T-cell (primary cell): Measurements from ENCODE around the gene HES2. TPM values are rescaled to one million over a fixed set of nuclear protein-coding genes. Genes with fewer than 3 reads are reported as not detected.
A peak's percentile ranks its signal among the peaks of the same experiment; 100 is the strongest.

Experiments used
- ATAC-seq, 4 experiments: fragments of 200-7000 bp in 3 of 4; fragments of 150-1000 bp in 1 of 4; cut with Tn5 transposase; replicated peaks in 1 of 4; 1 replicate in 3 of 4; 2 replicates in 1 of 4; pipeline ENCODE4 v1.10.0; 2021; ENCODE audit warnings: moderate library complexity in 3 of 4, mild to moderate bottlenecking in 2 of 4, moderate number of reproducible peaks in 1 of 4
- CTCF ChIA-PET, 2 donors: fragments of 300-600 bp; sonication (Branson Sonifier 250); formaldehyde crosslinking; loops; one replicate each; lab custom pipeline; 2022; ENCODE audit warnings: antibody characterized with exemption in 2 of 2; lab: Charles Lee
- POLR2A ChIA-PET, 2 donors: fragments of 300-600 bp; sonication (Branson Sonifier 250); formaldehyde crosslinking; loops; one replicate each; lab custom pipeline; 2022; ENCODE audit warnings: antibody characterized with exemption in 2 of 2; lab: Charles Lee
- DNase-seq, 35 experiments: peaks; one replicate each; pipeline versions ENCODE4 v3.0.0 to v3.0.0-alpha.2; 2013 to 2023
- H3K27ac ChIP-seq: one replicate; pipeline ENCODE4 v1.5.1; 2013; ENCODE audit warnings: low read length
- H3K27me3 ChIP-seq, 2 experiments: replicated peaks in 1 of 2; 1 replicate in 1 of 2; 2 replicates in 1 of 2; pipeline versions ENCODE4 v1.6.1 to v1.7.0; 2013; ENCODE audit warnings: low read length in 1 of 2, mixed read lengths in 1 of 2; ENCODE audit not compliant: control insufficient read depth in 2 of 2, insufficient read depth in 2 of 2; ENCODE audit errors: extremely low read depth in 1 of 2
- H3K36me3 ChIP-seq, 2 donors: 1 replicate in 1 of 2; 2 replicates in 1 of 2; pipeline versions ENCODE4 v1.6.1 to v1.7.0; 2013; ENCODE audit warnings: low read length in 1 of 2; ENCODE audit not compliant: control insufficient read depth in 2 of 2, insufficient read depth in 1 of 2; ENCODE audit errors: extremely low read depth in 1 of 2
- H3K4me1 ChIP-seq, 2 experiments: 1 replicate in 1 of 2; 2 replicates in 1 of 2; pipeline versions ENCODE4 v1.6.1 to v1.7.0; 2013; ENCODE audit warnings: low read length in 2 of 2, mixed read lengths in 1 of 2; ENCODE audit not compliant: insufficient read depth in 2 of 2, control insufficient read depth in 1 of 2; ENCODE audit errors: extremely low read depth in 1 of 2
- H3K4me3 ChIP-seq, 2 donors: 1 replicate in 1 of 2; 2 replicates in 1 of 2; pipeline versions ENCODE4 v1.5.1 to v1.7.0; 2013; ENCODE audit warnings: mild to moderate bottlenecking in 2 of 2, low read length in 1 of 2, moderate library complexity in 1 of 2; ENCODE audit not compliant: control insufficient read depth in 1 of 2; ENCODE audit errors: extremely low read depth in 1 of 2
- H3K9me3 ChIP-seq: 2 replicates; pipeline ENCODE4 v1.7.0; 2013
- H3K27ac Mint-ChIP-seq, 2 donors: one replicate each; pipeline ENCODE4 v1.8.0; 2020 to 2021; ENCODE audit warnings: mild to moderate bottlenecking in 2 of 2, mixed read lengths in 2 of 2
- H3K27me3 Mint-ChIP-seq, 2 donors: one replicate each; pipeline ENCODE4 v1.8.0; 2021 to 2022; ENCODE audit warnings: mixed read lengths in 2 of 2
- H3K36me3 Mint-ChIP-seq: one replicate; pipeline ENCODE4 v1.8.0; 2021; ENCODE audit warnings: mixed read lengths
- H3K4me1 Mint-ChIP-seq, 3 donors: one replicate each; pipeline ENCODE4 v1.8.0; 2020 to 2022; ENCODE audit warnings: mixed read lengths in 3 of 3, mild to moderate bottlenecking in 1 of 3
- H3K4me3 Mint-ChIP-seq, 3 donors: one replicate each; pipeline ENCODE4 v1.8.0; 2020 to 2022; ENCODE audit warnings: mild to moderate bottlenecking in 3 of 3, mixed read lengths in 3 of 3, moderate library complexity in 3 of 3
- H3K9me3 Mint-ChIP-seq, 3 donors: one replicate each; pipeline ENCODE4 v1.8.0; 2020 to 2022; ENCODE audit warnings: mixed read lengths in 3 of 3
- WGBS: methylation state at CpG from one replicate; pipeline ENCODE4 v1.1.5; 2013; ENCODE audit warnings: missing lambda C conversion rate; ENCODE audit not compliant: insufficient coverage; 5-methylcytosine and 5-hydroxymethylcytosine counted together
- total RNA-seq, 35 experiments: library from RNA in 6 of 35; stranded (reverse) in 6 of 35; fragments of 120-200 nt in 1 of 35; gene quantifications; one replicate each; pipeline versions ENCODE4 v1.2.1 to v1.2.4 and lab custom pipeline; 2013 to 2026

Gene HES2
- total RNA-seq, 5 donors from 2014 or later (not counting 1 experiment from before 2014, with no cell fraction given): 0.16 TPM; not detected in 4

DNA sequence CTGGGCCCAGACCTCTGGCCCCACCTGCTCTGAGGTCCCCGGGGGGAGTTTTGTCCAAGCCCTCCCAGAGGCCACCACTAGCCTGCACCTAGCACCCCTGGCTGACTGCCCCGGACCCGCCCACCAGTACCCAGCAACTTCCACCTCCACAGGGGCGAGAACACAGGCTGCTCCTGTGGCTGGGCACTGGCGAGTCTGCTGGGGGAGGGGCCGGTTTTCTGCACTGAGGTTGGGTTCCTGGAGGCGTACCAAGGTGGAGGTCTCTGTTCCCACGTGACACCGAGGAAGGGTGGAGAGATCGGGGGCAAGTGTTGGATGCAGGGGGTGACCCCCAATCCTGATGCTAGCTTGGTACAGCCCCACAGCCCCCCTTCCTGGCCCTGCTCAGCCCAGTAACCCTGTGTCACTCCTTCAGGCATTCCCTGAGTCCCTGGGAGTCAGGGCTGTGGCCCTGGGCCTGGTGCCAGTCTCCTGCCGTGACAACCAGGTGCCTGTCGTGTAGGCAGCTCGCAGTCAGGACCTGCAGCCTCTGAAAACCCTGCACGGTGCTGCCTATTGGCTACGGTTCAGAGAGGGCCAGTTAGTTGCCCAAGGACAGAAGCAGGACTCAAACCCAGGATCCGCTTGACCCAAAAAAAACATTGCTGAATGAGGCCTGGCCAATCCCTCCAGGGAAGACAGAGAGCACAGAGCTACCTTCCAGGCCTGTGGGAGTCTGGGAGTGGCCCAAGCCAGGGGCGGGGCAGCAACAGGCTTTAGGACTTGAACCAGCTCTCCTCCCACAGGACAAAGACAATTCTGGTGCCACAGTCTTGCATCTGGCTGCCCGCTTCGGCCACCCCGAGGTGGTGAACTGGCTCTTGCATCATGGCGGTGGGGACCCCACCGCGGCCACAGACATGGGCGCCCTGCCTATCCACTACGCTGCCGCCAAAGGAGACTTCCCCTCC lies 8.0 kb upstream of the HES2 start:
- Mint-ChIP-seq H3K27ac (no peak overlapping the region), H3K36me3 (no peaks in the 10 kb centered on the region), H3K4me1 (peaks cover 6 to 12% (median 10%) of the 10 kb centered on the region in 3 donors), H3K27me3 (peaks cover 15 to 19% of the 10 kb centered on the region in 2 donors), H3K9me3 (no peaks in the 10 kb centered on the region), H3K4me3 (no peak overlapping the region)
- Histone ChIP-seq H3K36me3 (no peaks in the 10 kb centered on the region), H3K27ac (no peak overlapping the region), H3K4me1 (peaks cover 0 to 22% of the 10 kb centered on the region in 2 experiments), H3K27me3 (peaks cover 0 to 67% of the 10 kb centered on the region in 2 experiments), H3K9me3 (no peaks in the 10 kb centered on the region), H3K4me3 (no peak overlapping the region)
- no peak for DNase-seq
- ATAC-seq: no peak
- CTCF ChIA-PET: no interaction called here
- POLR2A ChIA-PET: no interaction called here
- 82% methylated on average over 13 of the region's 26 CpGs for WGBS

DNA sequence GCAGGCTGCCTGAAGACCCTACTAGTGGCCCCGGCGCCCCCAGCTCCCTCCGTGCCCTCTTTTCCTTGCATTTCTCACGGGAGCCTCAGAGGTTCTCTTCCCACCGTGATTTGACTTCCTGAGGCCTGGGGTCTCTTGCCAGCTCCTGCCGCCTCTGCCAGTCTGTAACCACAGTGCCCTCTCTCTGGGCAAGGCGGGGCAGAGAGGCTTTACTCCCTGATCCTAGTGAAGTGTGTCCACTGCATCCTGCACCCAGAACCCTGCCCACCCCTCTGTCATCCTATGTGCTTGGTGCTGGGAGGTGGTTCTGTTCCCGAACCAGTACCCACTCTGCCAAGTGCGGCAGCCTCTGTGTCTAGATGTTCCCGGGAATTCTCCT lies 7.2 kb upstream of the HES2 start:
- H3K4me3 ChIP-seq: no peak overlapping the region
- no peaks in the 10 kb centered on the region for H3K36me3 ChIP-seq
- no peaks in the 10 kb centered on the region for H3K9me3 ChIP-seq
- Mint-ChIP-seq H3K4me1 (peaks cover 6 to 12% (median 10%) of the 10 kb centered on the region in 3 donors), H3K36me3 (no peaks in the 10 kb centered on the region), H3K27me3 (peaks cover 19 to 23% of the 10 kb centered on the region in 2 donors), H3K27ac (no peak overlapping the region), H3K4me3 (no peak overlapping the region), H3K9me3 (no peaks in the 10 kb centered on the region)
- ATAC-seq (no peak), DNase-seq (no peak)
- 85% methylated on average over 6 of the region's 10 CpGs for WGBS
- CTCF ChIA-PET: no interaction called here
- POLR2A ChIA-PET: interaction anchor here in 1 of 2 donors (0.5 kb wide), 1 partner anchor 1710 kb away, joined by 3 read pairs; no protein-coding TSS in a partner anchor
- H3K27me3 ChIP-seq: peaks cover 0 to 72% of the 10 kb centered on the region in 2 experiments
- H3K27ac ChIP-seq: no peak overlapping the region
- peaks cover 0 to 22% of the 10 kb centered on the region in 2 experiments for H3K4me1 ChIP-seq

DNA sequence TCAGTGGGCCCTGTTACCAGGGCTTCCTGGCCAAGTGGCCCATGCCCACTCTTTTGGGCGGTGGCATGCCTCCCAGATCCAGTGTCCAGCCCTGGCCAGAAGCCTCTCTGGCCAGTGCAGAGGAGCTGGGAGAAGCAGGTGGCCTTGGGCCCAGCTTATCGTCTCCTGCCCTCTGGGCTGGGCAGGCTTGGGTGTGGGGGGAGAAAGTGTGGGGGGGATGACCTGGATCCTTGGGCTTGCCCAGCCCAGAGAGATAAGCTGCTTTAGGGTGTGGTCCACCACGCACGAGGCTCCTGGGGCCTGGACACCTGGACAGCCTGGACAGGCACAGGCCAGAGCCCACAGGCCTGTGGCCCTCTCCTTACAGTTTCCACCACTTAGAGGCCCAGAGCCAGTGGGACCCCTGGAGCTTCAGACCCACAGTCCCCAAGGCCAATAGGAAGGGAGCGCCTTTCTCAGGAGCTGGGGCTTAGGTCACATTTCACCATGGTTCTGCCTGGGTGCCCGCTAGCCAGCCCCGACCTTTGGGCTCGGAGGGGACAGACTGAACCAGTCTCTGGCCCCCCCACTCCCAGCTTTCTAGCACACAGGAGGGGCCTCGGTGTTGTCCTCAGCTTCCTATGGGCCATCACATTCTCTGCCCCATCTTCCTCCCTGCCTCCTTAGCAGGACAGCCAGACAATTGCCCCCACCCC lies 6.7 kb upstream of the HES2 start:
- H3K36me3 ChIP-seq: no peaks in the 10 kb centered on the region
- CTCF ChIA-PET: interaction anchor here in 1 of 2 donors (0.6 kb wide), 1 partner anchor 61 kb away, joined by 4 read pairs; no protein-coding TSS in a partner anchor
- H3K9me3 Mint-ChIP-seq: no peaks in the 10 kb centered on the region
- H3K9me3 ChIP-seq: no peaks in the 10 kb centered on the region
- POLR2A ChIA-PET: interaction anchor here in 1 of 2 donors (0.5 kb wide), 1 partner anchor 1711 kb away, joined by 3 read pairs; no protein-coding TSS in a partner anchor
- 94% methylated on average over 8 of the region's 9 CpGs for WGBS
- no peak overlapping the region for H3K4me3 ChIP-seq
- H3K27me3 ChIP-seq: peaks cover 0 to 77% of the 10 kb centered on the region in 2 experiments
- H3K4me1 Mint-ChIP-seq: peaks cover 6 to 12% (median 10%) of the 10 kb centered on the region in 3 donors
- H3K27ac Mint-ChIP-seq: no peak overlapping the region
- ATAC-seq (no peak), DNase-seq (no peak)
- peaks cover 23 to 27% of the 10 kb centered on the region in 2 donors for H3K27me3 Mint-ChIP-seq
- no peaks in the 10 kb centered on the region for H3K36me3 Mint-ChIP-seq
- no peak overlapping the region for H3K4me3 Mint-ChIP-seq
- H3K27ac ChIP-seq: no peak overlapping the region
- peaks cover 0 to 22% of the 10 kb centered on the region in 2 experiments for H3K4me1 ChIP-seq

DNA sequence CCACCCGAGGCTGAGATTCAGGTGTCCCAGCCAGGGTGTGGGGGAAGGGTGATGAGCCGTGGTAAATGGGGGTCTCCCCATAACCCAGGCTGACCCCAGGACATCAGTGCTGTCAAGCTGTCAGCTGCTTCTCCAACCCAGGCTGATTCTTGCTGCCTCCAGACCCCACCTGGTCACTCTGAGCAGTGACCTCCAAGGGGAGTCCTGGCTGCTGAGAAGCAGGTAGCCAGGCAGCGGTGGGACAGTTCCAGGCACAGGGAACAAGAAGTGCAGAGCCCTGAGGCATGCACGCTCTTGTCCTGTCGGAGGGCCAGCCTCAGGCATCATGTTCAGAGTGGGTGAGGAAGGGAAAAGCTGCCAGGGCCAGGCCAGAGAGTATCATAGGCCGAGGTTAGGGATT lies 5.9 kb upstream of the HES2 start:
- ChIA-PET POLR2A (no interaction called here), CTCF (interaction anchor here in 1 of 2 donors (0.6 kb wide), 1 partner anchor 61 kb away, joined by 4 read pairs; no protein-coding TSS in a partner anchor)
- Histone ChIP-seq H3K27me3 (peaks cover 0 to 80% of the 10 kb centered on the region in 2 experiments), H3K4me1 (peaks cover 0 to 26% of the 10 kb centered on the region in 2 experiments), H3K36me3 (no peaks in the 10 kb centered on the region), H3K4me3 (no peak overlapping the region), H3K9me3 (no peaks in the 10 kb centered on the region), H3K27ac (no peak overlapping the region)
- peaks cover 27 to 35% of the 10 kb centered on the region in 2 donors for H3K27me3 Mint-ChIP-seq
- 86% methylated on average over 4 of the region's 6 CpGs for WGBS
- H3K4me1 Mint-ChIP-seq: peaks cover 6 to 16% (median 12%) of the 10 kb centered on the region in 3 donors
- no peaks in the 10 kb centered on the region for H3K9me3 Mint-ChIP-seq
- H3K36me3 Mint-ChIP-seq: no peaks in the 10 kb centered on the region
- no peak overlapping the region for H3K27ac Mint-ChIP-seq
- DNase-seq (no peak), ATAC-seq (no peak)
- no peak overlapping the region for H3K4me3 Mint-ChIP-seq

DNA sequence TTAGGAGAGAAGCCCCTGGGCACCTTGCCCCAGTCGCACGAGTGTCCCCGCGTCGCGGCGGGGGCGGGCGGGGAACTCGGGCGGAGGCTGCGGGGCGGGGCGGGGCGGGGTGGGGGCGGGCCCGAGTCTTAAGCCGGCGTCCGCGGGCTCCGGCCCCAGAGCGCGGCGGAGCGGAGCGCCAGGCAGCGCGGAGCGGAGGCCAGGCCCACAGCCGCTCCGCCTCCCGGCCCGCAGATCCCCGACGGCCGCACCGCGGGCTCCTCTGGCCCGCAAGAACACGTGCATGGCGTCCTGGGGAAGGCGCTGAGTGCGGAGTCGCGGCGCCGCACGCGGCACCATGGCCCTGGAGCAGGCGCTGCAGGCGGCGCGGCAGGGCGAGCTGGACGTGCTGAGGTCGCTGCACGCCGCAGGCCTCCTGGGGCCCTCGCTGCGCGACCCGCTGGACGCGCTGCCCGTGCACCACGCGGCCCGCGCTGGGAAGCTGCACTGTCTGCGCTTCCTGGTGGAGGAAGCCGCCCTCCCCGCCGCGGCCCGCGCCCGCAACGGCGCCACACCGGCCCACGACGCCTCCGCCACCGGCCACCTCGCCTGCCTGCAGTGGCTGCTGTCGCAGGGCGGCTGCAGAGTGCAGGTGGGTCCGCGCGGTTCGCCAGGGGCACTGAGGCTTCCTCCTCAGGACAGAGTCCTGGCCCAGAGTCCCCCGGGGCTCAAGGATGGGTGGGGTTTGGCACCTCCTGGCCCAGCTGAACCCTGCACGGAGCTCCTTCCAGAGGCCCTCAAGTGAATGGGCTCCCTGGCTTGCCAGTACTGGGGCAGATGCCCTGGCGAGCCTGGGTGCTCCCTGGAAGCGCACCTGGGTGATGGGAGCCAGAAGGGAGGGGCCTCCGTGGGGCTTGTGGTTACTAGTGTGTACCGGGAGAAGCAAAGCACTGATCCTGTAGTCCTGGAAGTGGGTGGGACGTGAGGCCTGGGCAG lies 5.2 kb upstream of the HES2 start, which contains the start of gene ESPN:
ESPN (plus strand) TSS at position 158 of the 975 bp plus-strand sequence; CDS start at position 338, 180 bp downstream.
- H3K4me3 ChIP-seq: peak within 1 kb of the TSS; percentile 16 to 52
- Mint-ChIP-seq H3K27me3 (peaks cover 27 to 39% of the 10 kb centered on the region in 2 donors), H3K4me3 (peak within 1 kb of the TSS; percentile 37 to 73 (median 50)), H3K4me1 (peaks cover 6 to 19% (median 12%) of the 10 kb centered on the region in 3 donors), H3K36me3 (no peaks in the 10 kb centered on the region), H3K27ac (no peak within 1 kb of the TSS), H3K9me3 (no peaks in the 10 kb centered on the region)
- no peak within 1 kb of the TSS for H3K27ac ChIP-seq
- ATAC-seq: peak; percentile 24 to 34 (median 25)
- H3K4me1 ChIP-seq: peaks cover 3 to 34% of the 10 kb centered on the region in 2 experiments
- POLR2A ChIA-PET: no interaction called here
- H3K27me3 ChIP-seq: peaks cover 0 to 82% of the 10 kb centered on the region in 2 experiments
- H3K36me3 ChIP-seq: no peaks in the 10 kb centered on the region
- CTCF ChIA-PET: no interaction called here
- no peak for DNase-seq
- no peaks in the 10 kb centered on the region for H3K9me3 ChIP-seq
- 4% methylated on average over 99 of the region's 99 CpGs for whole genome bisulfite sequencing
